OCI-LY3 (cell line): ENCODE data around the gene SSBP4.

ENCODE experiments used
- H2AFZ ChIP-seq: fragments of 200-600, 300-600 bp; shearing (Covaris generic); 2 replicates; pipeline ENCODE4 v1.6.0; 2014; ENCODE audit warnings: antibody characterized with exemption, low read depth, low read length
- H3K27ac ChIP-seq: fragments of 200-600, 300-600 bp; sonication (generic); 2 replicates; pipeline ENCODE4 v1.5.1; 2014; ENCODE audit warnings: mild to moderate bottlenecking, low read length, moderate library complexity, mixed read lengths
- H3K27me3 ChIP-seq: fragments of 200-600, 300-600 bp; sonication (generic); 2 replicates; pipeline ENCODE4 v1.6.1; 2014; ENCODE audit warnings: low read depth, low read length, mixed read lengths
- H3K36me3 ChIP-seq: fragments of 200-600, 300-600 bp; sonication (generic); replicated peaks from 2 replicates; pipeline ENCODE3; 2014; ENCODE audit warnings: low read depth, low read length, mixed read lengths
- H3K4me1 ChIP-seq: fragments of 300-600, 200-600 bp; sonication (generic); 2 replicates; pipeline ENCODE4 v1.6.1; 2014; ENCODE audit warnings: low read length, mixed read lengths
- H3K4me2 ChIP-seq: fragments of 200-600, 300-600 bp; sonication (generic); 2 replicates; pipeline ENCODE4 v1.6.1; 2014; ENCODE audit warnings: low read length, mixed read lengths
- H3K4me3 ChIP-seq: fragments of 300-600, 200-600 bp; sonication (generic); 2 replicates; pipeline ENCODE4 v1.5.1; 2014; ENCODE audit warnings: antibody characterized with exemption, mild to moderate bottlenecking, low read length, moderate library complexity
- H3K79me2 ChIP-seq: fragments of 300-600, 200-600 bp; shearing (Covaris generic); 2 replicates; pipeline ENCODE4 v1.6.1; 2014; ENCODE audit warnings: mild to moderate bottlenecking, low read length, mixed read lengths
- H3K9ac ChIP-seq: fragments of 300-600, 200-600 bp; shearing (Covaris generic); 2 replicates; pipeline ENCODE4 v1.6.0; 2014; ENCODE audit warnings: mild to moderate bottlenecking, low read length, moderate library complexity
- H3K9me3 ChIP-seq: fragments of 200-600, 300-600 bp; shearing (Covaris generic); 2 replicates; pipeline ENCODE4 v1.6.1; 2014; ENCODE audit warnings: low read length, mixed read lengths; ENCODE audit not compliant: insufficient read depth
- H4K20me1 ChIP-seq: fragments of 200-600, 300-600 bp; sonication (generic); 2 replicates; pipeline ENCODE4 v1.6.1; 2016; ENCODE audit warnings: low read length, mixed read lengths; ENCODE audit not compliant: insufficient read depth
- CTCF ChIP-seq: fragments of 200-600, 300-600 bp; sonication (generic); IDR thresholded peaks from 2 replicates; pipeline ENCODE4 v1.5.1; 2014; ENCODE audit warnings: antibody characterized with exemption, low read length, low read depth
- EZH2phosphoT487 ChIP-seq: fragments of 200-600 bp; shearing (Covaris generic); IDR thresholded peaks from 2 replicates; pipeline ENCODE4 v1.6.1; 2018; ENCODE audit warnings: antibody characterized with exemption, mixed run types, low read depth

Gene SSBP4

DNA sequence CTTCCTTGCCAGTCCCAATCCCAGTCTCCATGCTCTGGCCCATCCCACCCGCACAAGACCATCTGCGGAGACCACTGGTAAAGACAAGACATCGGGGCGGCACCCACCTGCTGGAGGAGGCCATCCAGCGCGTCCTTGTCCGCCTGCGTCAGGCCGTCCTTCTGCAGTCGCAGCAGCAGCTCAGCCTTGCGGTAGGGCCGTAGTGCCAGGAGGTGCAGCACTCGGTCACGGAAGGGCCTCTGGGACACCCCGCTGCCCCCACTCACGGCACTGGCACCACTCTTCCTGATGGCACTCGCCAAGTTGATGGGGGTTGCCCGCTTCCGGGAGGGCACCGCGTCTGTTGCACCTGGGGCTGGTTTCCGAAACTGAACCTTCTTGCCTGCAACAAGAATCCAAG is 42.3 kb downstream of the SSBP4 start:
- no peak overlapping the region for H3K4me3 ChIP-seq
- no peaks in the 10 kb centered on the region for H3K4me1 ChIP-seq
- TF ChIP-seq CTCF: no peak
- no peak for TF ChIP-seq EZH2phosphoT487
- H3K79me2 ChIP-seq: peaks cover 4% of the 10 kb centered on the region; the same call in 1 of the 2 replicates
- no peak overlapping the region for H3K27ac ChIP-seq
- no peaks in the 10 kb centered on the region for H3K27me3 ChIP-seq
- H3K4me2 ChIP-seq: no peak overlapping the region
- H3K9ac ChIP-seq: no peak overlapping the region
- peaks cover 35% of the 10 kb centered on the region for H4K20me1 ChIP-seq
- peaks cover 61% of the 10 kb centered on the region for H3K36me3 ChIP-seq
- H2AFZ ChIP-seq: no peak overlapping the region
- H3K9me3 ChIP-seq: no peaks in the 10 kb centered on the region

DNA sequence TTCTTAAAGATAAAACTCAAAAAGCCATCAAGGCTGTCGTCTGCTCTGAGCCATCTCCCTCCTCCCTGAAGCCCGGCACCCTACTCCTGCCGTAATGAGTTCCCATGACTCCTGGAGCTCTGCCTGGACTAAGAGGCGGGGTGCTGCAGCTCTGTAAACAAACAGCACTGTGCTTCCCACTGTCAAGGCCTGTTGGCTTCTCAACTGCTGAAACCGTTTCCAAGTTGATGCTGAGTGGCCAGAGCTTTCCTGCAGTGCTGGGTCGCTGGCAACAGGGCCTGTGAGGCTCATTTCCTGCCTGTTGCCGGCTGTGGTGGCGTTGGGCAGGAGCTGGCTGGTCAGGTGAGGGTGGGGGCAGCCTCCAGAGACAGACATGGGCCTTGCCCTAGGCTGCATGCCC is 45.4 kb downstream of the SSBP4 start:
- Histone ChIP-seq H3K9me3 (no peaks in the 10 kb centered on the region), H2AFZ (no peak overlapping the region), H3K4me3 (no peak overlapping the region), H4K20me1 (peaks cover 57% of the 10 kb centered on the region), H3K79me2 (peaks cover 32% of the 10 kb centered on the region), H3K9ac (no peak overlapping the region), H3K36me3 (peaks cover 37% of the 10 kb centered on the region), H3K27me3 (no peaks in the 10 kb centered on the region), H3K4me2 (no peak overlapping the region), H3K27ac (no peak overlapping the region), H3K4me1 (no peaks in the 10 kb centered on the region)
- TF ChIP-seq CTCF (no peak), EZH2phosphoT487 (no peak)

DNA sequence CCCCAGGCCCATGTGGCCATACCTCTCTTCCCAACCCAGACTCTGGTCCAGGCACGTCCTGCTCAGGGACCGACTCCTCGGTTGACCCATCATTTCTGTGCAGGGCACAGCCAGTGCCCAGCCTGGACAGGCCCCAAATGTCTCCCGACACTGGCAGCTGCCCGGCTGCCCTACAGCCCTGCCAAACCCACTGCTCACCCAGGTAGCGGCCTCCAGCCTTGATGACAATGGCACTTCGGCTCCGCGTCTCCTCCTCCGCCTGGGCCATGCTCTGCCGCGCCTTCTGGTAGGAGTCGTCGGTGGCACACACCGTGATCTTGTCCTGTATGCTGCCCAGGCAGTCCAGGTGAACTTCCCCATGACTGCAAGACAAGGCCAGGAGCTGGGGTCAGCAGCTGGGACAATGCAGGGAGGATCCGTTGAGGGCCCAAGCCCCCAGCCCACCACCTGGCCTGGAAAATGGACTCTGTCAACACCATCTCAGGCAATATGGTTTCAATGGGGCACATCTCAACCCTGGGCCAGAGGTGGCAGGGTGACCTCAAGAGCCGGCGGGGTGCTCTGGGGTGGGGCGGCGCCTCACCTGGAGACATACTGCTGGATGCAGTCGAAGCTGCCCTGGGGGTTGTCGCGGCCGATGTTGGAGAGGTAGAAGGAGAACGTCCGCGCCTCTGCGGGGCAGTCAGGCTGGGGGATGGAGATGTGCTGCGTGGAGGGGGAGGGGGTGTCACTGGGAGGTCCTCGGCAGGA is 46.2 kb downstream of the SSBP4 start:
- Histone ChIP-seq H3K27me3 (no peaks in the 10 kb centered on the region), H3K9me3 (no peaks in the 10 kb centered on the region), H3K4me3 (no peak overlapping the region), H2AFZ (no peak overlapping the region), H3K36me3 (peaks cover 33% of the 10 kb centered on the region), H3K9ac (no peak overlapping the region), H3K27ac (no peak overlapping the region), H3K4me2 (no peak overlapping the region), H3K4me1 (no peaks in the 10 kb centered on the region), H4K20me1 (peaks cover 65% of the 10 kb centered on the region), H3K79me2 (peaks cover 38% of the 10 kb centered on the region)
- TF ChIP-seq EZH2phosphoT487 (no peak), CTCF (no peak)

- Histone ChIP-seq H3K9me3 (no peaks in the 10 kb centered on the region), H3K27ac (no peak overlapping the region), H3K9ac (no peak overlapping the region), H2AFZ (no peak overlapping the region), H3K79me2 (peaks cover 41% of the 10 kb centered on the region), H3K4me1 (no peaks in the 10 kb centered on the region), H3K36me3 (peaks cover 31% of the 10 kb centered on the region), H3K27me3 (no peaks in the 10 kb centered on the region), H3K4me3 (no peak overlapping the region), H3K4me2 (no peak overlapping the region), H4K20me1 (peaks cover 70% of the 10 kb centered on the region)
- TF ChIP-seq CTCF (no peak), EZH2phosphoT487 (no peak)
These were observed 46.8 kb downstream of the SSBP4 start for GRCh38 chr19:18465964-18466339.
